Spinal cord (tissue), 10 donors: ENCODE data around the gene TSPAN16. TPM values are rescaled to one million over a fixed set of nuclear protein-coding genes. Genes with fewer than 3 reads are reported as not detected.

Source experiments
- DNase-seq, 6 donors: peaks; one replicate each; pipeline versions ENCODE4 v3.0.0 to v3.0.0-alpha.2; 2013 to 2015; ENCODE audit warnings: low spot score in 6 of 6, low read depth in 4 of 6
- H3K27ac ChIP-seq: one replicate; pipeline ENCODE4 v1.5.1; 2013; ENCODE audit warnings: low read depth, low read length, control low read depth
- H3K27me3 ChIP-seq: one replicate; pipeline ENCODE4 v1.6.1; 2013; ENCODE audit warnings: low read length; ENCODE audit not compliant: control insufficient read depth, insufficient read depth
- H3K36me3 ChIP-seq: one replicate; pipeline ENCODE4 v1.6.1; 2013; ENCODE audit warnings: low read length; ENCODE audit not compliant: control insufficient read depth, insufficient read depth
- H3K4me1 ChIP-seq: one replicate; pipeline ENCODE4 v1.6.1; 2013; ENCODE audit warnings: low read length; ENCODE audit not compliant: control insufficient read depth, insufficient read depth
- H3K4me3 ChIP-seq: one replicate; pipeline ENCODE4 v1.5.1; 2013; ENCODE audit warnings: low read depth, low read length, control low read depth
- H3K9me3 ChIP-seq: one replicate; pipeline ENCODE4 v1.6.1; 2013; ENCODE audit warnings: low read length; ENCODE audit not compliant: control insufficient read depth, insufficient read depth
- WGBS: methylation state at CpG from one replicate; pipeline ENCODE4 v1.1.5; 2013; ENCODE audit warnings: missing lambda C conversion rate; ENCODE audit not compliant: insufficient coverage; 5-methylcytosine and 5-hydroxymethylcytosine counted together
- long read RNA-seq, 4 donors: transcript quantifications; one replicate each; lab custom pipeline, GENCODE V29; 2026
- polyA plus RNA-seq, 2 donors: library from polyadenylated mRNA; unstranded; fragments of 120-200 nt; gene quantifications; one replicate each; pipeline ENCODE4 v1.2.1, GENCODE V29; 2013; ENCODE audit not compliant: insufficient read length in 2 of 2
- total RNA-seq, 2 donors: library from RNA; depleted of rRNA in 1 of 2; stranded (reverse); fragments of 120-200 nt in 1 of 2; fragments of >200 nt in 1 of 2; gene quantifications; one replicate each; pipeline versions ENCODE4 v1.2.3 to v1.2.4, GENCODE V29; 2013 to 2014
- donor health status: healthy.

TSPAN16 gene, protein sequence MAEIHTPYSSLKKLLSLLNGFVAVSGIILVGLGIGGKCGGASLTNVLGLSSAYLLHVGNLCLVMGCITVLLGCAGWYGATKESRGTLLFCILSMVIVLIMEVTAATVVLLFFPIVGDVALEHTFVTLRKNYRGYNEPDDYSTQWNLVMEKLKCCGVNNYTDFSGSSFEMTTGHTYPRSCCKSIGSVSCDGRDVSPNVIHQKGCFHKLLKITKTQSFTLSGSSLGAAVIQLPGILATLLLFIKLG
- total RNA-seq, result not detected
- polyA plus RNA-seq, result under 1 TPM in 1 of 2 donors, not detected in 1; 0.36 TPM
- long read RNA-seq, donor 1, result 0 reads
- long read RNA-seq, donor 2, result 0 reads
- long read RNA-seq, donor 3, result 0 reads
- long read RNA-seq, donor 4, result 0 reads

DNA sequence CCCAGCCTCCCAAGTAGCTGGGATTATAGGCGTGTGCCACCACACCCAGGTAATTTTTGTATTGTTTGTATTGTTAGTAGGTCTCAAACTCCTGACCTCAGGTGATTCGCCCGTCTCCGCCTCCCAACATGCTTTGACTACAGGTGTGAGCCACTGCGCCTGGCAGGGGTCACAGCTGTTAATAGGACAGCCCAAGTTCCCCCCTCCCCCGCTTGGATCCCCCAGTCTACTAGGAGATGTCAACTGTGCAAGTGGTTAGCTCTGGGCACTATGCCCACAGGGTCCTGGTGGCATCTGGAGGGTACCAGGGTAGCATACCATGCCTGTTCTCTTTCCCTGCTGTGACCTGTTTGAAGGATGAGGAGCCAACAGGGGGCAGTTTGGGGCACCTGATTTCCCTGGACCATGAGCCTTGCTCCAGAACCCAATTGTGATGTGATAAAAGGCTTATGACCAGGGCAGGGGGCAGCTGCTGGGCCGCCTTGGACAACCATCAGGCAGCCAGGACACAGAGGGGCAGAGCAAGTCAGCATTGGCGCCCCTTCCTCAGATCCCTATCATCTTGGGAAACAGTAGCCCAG, at the start of gene TSPAN16:
Gene TSPAN16 (plus strand): TSS at position 496 of the 581 bp plus-strand sequence. CDS start 138 bp downstream, outside the sequence.
- DNase-seq, result no peak
- H3K4me3 ChIP-seq, result no peak within 1 kb of the TSS

DNA sequence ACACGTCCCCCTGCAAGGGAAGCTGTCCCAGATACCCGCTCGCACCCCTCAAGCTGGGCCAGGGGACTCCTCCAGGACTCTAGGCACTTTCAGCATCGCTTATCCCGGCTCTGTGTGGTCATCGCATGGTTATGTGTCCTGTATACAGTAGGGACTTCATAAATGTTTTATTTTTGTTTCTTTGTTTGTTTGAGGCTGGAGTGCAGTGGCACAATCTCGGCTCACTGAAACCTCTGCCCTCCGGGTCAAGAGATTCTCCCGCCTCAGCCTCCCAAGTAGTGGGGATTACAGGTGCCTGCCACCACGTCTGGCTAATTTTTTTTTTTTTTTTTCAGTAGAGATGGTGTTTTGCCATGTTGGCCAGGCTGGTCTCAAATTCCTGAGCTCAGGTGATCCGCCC, 49.0 kb upstream of the TSPAN16 start:
- Histone ChIP-seq H3K9me3 (no peaks in the 10 kb centered on the region), H3K27me3 (no peaks in the 10 kb centered on the region), H3K4me1 (peaks cover 10% of the 10 kb centered on the region), H3K36me3 (peaks cover 38% of the 10 kb centered on the region), H3K4me3 (no peak overlapping the region), H3K27ac (no peak overlapping the region)
- no peak for DNase-seq
- 90% methylated on average over 6 of the region's 11 CpGs for WGBS

More for the DNA sequence above, at the start of gene TSPAN16:
- Histone ChIP-seq H3K4me1 (peaks cover 16% of the 10 kb centered on the region), H3K27ac (no peak within 1 kb of the TSS), H3K9me3 (no peaks in the 10 kb centered on the region), H3K36me3 (no peaks in the 10 kb centered on the region), H3K27me3 (no peaks in the 10 kb centered on the region)
- 92% methylated on average over 6 of the region's 8 CpGs for WGBS

DNA sequence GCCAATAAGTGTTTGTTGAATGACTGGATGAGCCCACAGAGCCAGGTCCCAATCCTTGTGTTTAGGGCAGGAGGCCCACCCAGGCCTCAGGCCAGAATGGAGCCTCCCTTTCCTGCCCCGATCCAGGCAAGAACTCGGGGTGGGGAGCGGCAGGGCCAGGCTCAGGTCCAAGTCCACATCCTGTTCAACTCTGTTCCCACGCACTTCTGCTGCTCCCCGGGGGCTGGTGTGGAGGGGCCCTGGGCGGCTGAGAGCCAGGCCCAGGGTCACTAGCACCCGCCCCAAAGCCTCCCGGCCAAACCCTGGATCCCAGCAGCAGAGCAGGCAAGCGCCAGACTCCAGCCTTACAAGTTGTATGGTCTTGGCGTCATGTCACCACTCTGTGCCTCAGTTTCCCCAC, 48.6 kb upstream of the TSPAN16 start:
- DNase-seq, result no peak
- Histone ChIP-seq H3K4me3 (no peak overlapping the region), H3K36me3 (peaks cover 40% of the 10 kb centered on the region), H3K9me3 (no peaks in the 10 kb centered on the region), H3K27ac (no peak overlapping the region), H3K27me3 (no peaks in the 10 kb centered on the region), H3K4me1 (peaks cover 10% of the 10 kb centered on the region)
- WGBS, result 80% methylated on average over 10 of the region's 10 CpGs

DNA sequence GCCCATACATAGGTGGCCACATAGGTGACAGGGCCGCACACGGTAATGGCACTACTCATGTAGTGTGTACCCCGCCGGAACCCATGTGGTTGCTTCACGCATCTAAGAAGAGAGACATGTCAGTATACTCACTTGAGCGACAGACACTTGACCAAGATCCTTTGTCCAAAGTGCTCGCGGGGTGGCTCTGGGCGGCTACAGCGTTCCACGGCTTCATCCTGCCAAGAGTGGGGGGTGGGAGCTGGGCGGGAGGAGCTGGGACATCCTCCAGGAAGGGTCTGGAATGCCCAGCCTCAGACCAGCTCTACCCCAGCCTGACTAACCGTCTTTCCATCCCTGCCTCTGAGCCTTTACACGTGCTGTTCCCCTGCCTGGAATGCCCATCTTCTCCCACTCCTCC, 48.0 kb upstream of the TSPAN16 start:
- H3K4me1 ChIP-seq, result peaks cover 10% of the 10 kb centered on the region
- 85% methylated on average over 10 of the region's 14 CpGs for WGBS
- peaks cover 38% of the 10 kb centered on the region for H3K36me3 ChIP-seq
- no peak for DNase-seq
- H3K27ac ChIP-seq, result no peak overlapping the region
- H3K9me3 ChIP-seq, result no peaks in the 10 kb centered on the region
- no peak overlapping the region for H3K4me3 ChIP-seq
- H3K27me3 ChIP-seq, result no peaks in the 10 kb centered on the region

DNA sequence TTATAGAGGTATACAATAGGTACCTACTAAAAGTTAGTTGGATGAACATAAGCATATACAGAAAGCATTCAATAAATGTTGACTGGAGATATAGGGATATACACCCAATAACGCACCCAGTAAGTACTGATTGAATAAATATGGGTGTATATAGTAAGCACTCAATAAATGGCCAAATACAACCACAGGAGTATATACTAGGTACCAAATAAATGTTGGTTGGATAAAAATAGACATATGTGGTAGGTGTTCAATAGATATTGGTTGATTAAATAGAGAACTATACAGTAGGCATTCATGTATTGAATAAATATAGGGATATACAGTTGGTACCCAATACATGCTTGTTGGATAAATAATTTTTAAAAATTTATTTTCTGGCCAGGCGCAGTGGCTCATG, 47.1 kb upstream of the TSPAN16 start:
- WGBS, result no CpG with 5 or more reads among the region's 2 CpGs
- no peak overlapping the region for H3K27ac ChIP-seq
- peaks cover 34% of the 10 kb centered on the region for H3K36me3 ChIP-seq
- peaks cover 4% of the 10 kb centered on the region for H3K4me1 ChIP-seq
- H3K27me3 ChIP-seq, result no peaks in the 10 kb centered on the region
- H3K9me3 ChIP-seq, result no peaks in the 10 kb centered on the region
- no peak overlapping the region for H3K4me3 ChIP-seq
- no peak for DNase-seq

DNA sequence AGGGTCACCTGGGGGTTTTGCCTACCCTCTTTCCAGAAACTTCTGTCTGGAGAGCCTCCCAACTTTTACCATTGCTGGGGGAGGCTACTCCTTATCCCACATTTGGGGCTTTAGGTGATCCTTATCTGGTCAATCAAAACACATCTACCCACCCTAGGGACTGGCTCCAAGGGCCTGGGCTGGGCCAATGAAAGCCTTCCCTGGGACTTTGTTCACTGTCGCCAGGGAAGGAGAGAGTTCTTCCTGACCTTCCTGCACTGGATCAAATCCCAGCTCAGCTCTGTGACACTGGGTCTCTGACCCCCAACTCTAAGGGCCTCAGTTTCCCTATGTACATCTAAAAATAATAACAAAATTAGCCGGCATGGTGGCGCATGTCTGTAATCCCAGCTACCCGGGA, 44.7 kb upstream of the TSPAN16 start:
- WGBS, result 100% methylated on average over 1 of the region's 4 CpGs
- H3K4me1 ChIP-seq, result peaks cover 10% of the 10 kb centered on the region
- DNase-seq, result no peak
- no peak overlapping the region for H3K27ac ChIP-seq
- H3K4me3 ChIP-seq, result no peak overlapping the region
- H3K9me3 ChIP-seq, result no peaks in the 10 kb centered on the region
- no peaks in the 10 kb centered on the region for H3K27me3 ChIP-seq
- H3K36me3 ChIP-seq, result peaks cover 30% of the 10 kb centered on the region

DNA sequence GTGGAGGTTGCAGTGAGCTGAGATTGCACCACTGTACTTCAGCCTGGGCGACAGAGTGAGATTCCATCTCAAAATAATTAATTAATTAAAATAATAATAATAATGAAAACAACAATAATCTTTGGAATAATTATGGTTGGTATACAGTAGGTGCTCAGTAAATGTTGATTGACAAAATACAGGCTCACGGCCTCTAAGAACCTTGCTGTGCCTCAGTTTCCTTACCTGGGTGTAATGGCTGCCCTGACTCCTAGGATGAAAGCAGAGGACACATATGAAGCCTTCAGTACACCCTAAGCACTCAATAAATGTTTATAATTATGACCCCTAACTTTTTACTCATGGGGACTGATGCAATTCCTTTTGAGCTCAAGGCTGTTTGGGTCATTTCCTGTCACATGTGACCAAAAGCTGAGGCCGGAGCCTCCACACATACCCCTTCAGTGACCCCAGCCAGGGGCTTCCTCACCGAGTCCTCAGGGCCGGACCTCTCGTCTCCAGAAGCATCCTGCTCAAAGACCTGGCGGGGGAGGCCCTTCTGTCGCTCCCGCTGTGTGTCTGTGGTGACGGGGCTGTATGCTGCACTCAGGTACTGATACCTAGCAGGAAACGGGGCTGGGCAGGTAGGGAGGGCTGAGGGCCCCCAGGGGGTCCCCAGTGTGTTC, 44.2 kb upstream of the TSPAN16 start:
- H3K27me3 ChIP-seq, result no peaks in the 10 kb centered on the region
- no peak overlapping the region for H3K27ac ChIP-seq
- H3K4me3 ChIP-seq, result no peak overlapping the region
- peaks cover 25% of the 10 kb centered on the region for H3K36me3 ChIP-seq
- peaks cover 11% of the 10 kb centered on the region for H3K4me1 ChIP-seq
- DNase-seq, result no peak
- WGBS, result 94% methylated on average over 10 of the region's 11 CpGs
- no peaks in the 10 kb centered on the region for H3K9me3 ChIP-seq

DNA sequence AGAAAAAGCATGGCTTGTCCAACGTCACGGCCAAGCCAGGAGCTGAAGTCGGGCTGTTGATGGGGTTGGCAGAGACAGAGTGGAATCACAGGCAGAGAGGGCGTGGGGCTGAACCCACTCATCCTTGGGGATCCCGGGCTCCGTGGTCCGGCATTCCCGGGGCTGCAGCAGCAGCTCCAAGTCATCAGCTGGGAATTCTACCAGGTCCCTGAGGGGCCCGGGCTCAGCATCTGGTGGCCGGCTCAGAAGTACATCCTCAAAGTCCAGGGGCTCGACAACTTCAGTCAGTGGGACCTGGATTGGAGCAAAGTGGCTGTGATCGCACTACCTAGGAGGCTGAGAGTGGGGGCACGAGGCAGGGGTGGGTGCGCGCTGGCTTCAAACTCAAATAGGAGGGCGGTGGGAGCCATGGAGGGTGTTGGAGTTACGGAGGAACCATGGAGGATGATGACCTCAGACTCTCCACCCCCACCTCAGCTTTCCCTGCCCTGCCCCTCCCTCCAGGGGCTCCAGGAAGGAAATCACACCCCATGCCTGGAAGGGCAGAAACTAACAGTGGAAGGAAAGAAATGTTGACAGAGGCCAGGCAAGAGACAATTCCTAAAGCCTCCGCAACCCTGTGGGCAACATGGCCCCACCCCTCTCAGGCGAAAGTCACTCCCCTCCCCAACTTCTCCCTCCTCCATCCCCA, 43.1 kb upstream of the TSPAN16 start:
- H3K4me3 ChIP-seq, result no peak overlapping the region
- WGBS, result 89% methylated on average over 14 of the region's 19 CpGs
- no peak for DNase-seq
- no peaks in the 10 kb centered on the region for H3K27me3 ChIP-seq
- H3K36me3 ChIP-seq, result peaks cover 20% of the 10 kb centered on the region
- H3K4me1 ChIP-seq, result peaks cover 11% of the 10 kb centered on the region
- peak overlapping the region; percentile 25 for H3K27ac ChIP-seq
- H3K9me3 ChIP-seq, result no peaks in the 10 kb centered on the region

DNA sequence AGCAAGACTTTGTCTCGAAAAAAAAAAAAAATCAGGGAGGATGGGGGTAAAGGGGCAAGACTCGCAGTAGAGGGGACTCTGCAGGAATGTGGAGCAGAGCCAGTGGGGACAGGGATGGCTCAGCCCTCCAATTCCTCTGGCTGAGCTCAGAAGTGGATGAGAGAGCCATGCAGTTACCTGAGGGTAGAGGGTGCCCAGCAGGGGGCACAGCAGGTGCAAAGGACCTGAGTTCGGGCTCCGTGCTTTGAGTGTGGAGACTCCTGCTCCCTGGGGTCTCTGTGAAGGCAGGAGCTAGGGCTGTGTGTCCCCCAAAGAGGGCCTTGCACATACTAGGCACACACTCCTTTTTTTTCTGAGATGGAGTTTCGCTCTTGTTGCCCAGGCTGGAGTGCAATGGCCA, 41.3 kb upstream of the TSPAN16 start:
- Histone ChIP-seq H3K9me3 (no peaks in the 10 kb centered on the region), H3K4me3 (no peak overlapping the region), H3K27ac (no peak overlapping the region), H3K27me3 (no peaks in the 10 kb centered on the region), H3K36me3 (peaks cover 17% of the 10 kb centered on the region), H3K4me1 (peaks cover 11% of the 10 kb centered on the region)
- WGBS, result 85% methylated on average over 5 of the region's 5 CpGs
- DNase-seq, result no peak
